Measurements from ENCODE around the gene DNER.
A peak's percentile ranks its signal among the peaks of the same experiment; 100 is the strongest.

DNER gene

DNA sequence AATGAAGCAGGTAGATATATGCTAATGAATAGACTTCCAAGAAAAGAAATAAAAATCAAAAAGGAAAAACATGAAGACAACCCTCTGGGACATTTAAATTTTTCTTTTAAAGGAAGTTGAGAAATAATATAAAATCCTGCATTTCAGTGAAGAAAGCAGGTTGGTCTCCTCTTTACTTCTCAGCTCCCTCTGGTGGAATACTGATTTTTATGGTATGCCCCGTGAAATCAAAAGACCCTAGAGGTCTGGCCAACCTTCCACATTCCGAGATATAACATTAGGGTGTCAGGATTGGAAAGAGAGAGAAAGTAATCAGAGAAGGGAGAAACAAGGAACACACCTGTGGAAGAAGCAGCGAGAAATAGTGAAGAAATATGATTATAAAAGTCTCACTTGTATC is 72.7 kb downstream of the DNER start:
- no peak overlapping the region for H3K4me3 ChIP-seq (ENCODE audit: low read depth, low read length)
- peak; percentile 32 for DNase-seq (ENCODE audit: low read depth)
- TF ChIP-seq, protein P1, sequence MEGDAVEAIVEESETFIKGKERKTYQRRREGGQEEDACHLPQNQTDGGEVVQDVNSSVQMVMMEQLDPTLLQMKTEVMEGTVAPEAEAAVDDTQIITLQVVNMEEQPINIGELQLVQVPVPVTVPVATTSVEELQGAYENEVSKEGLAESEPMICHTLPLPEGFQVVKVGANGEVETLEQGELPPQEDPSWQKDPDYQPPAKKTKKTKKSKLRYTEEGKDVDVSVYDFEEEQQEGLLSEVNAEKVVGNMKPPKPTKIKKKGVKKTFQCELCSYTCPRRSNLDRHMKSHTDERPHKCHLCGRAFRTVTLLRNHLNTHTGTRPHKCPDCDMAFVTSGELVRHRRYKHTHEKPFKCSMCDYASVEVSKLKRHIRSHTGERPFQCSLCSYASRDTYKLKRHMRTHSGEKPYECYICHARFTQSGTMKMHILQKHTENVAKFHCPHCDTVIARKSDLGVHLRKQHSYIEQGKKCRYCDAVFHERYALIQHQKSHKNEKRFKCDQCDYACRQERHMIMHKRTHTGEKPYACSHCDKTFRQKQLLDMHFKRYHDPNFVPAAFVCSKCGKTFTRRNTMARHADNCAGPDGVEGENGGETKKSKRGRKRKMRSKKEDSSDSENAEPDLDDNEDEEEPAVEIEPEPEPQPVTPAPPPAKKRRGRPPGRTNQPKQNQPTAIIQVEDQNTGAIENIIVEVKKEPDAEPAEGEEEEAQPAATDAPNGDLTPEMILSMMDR (conservative IDR thresholded peaks at IDR 0.05; ENCODE audit: low read depth, low read length) = peak; percentile 61

DNA sequence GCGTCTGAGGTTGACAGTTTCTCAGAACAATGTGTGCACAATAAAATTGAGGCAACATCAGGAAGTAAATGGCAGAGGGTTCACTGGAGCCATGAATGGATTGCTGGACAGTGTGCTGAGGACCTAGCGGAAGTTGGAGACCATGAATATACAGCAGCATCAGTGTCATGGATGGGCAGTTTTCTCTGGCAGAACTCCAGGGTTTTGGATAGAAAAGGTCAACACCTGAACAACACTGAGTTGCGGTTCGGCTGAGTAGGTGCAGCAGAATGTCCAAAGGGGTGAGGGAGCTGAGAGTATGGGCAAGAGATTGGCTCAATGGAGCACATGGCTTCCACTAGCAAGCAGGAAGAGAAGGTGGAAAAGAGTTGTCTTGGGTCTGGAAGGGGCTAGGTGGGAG is 73.7 kb downstream of the DNER start:
- TF ChIP-seq, protein P1 (conservative IDR thresholded peaks at IDR 0.05; ENCODE audit: low read depth, low read length) = no peak
- H3K4me3 ChIP-seq (ENCODE audit: low read depth, low read length) = no peak overlapping the region
- DNase-seq (ENCODE audit: low read depth) = no peak

DNA sequence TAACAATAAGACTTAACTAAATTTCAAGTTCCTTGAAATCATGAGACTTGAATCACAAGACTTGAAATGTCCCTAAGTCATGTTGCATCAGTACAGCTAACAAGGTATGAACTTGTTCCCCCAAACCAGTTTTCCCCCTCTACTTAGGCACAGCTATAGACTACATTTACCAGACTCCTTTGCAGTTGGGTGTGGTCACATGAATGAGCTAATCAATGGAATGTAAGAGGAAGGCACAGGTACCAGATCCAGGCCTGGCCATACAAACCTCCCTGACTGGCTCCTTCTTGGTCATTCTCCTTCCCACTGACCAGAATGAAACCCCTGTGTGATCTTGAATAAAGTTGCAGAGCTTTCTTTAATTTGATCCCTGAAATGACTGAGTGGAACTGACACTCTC is 77.8 kb downstream of the DNER start:
- DNase-seq (ENCODE audit: low read depth) = no peak
- TF ChIP-seq, protein P1 (conservative IDR thresholded peaks at IDR 0.05; ENCODE audit: low read depth, low read length) = no peak
- H3K4me3 ChIP-seq (ENCODE audit: low read depth, low read length) = no peak overlapping the region

DNA sequence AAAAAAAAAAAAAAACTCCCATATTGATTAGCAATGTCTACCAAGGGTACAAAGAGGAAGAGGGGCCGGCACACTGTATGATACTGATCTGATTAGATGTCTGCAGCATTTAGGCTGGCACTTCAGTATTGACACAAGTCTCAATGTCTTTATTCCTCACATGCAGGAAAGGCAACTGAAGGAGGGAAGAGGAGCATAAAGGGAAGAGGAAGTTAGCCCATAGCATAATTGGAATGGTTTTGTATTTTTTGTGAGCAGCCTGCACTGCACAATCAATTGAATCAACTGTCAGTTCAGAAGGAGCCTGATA is 79.0 kb downstream of the DNER start:
- DNase-seq (ENCODE audit: low read depth) = no peak
- TF ChIP-seq, protein P1 (conservative IDR thresholded peaks at IDR 0.05; ENCODE audit: low read depth, low read length) = no peak

DNA sequence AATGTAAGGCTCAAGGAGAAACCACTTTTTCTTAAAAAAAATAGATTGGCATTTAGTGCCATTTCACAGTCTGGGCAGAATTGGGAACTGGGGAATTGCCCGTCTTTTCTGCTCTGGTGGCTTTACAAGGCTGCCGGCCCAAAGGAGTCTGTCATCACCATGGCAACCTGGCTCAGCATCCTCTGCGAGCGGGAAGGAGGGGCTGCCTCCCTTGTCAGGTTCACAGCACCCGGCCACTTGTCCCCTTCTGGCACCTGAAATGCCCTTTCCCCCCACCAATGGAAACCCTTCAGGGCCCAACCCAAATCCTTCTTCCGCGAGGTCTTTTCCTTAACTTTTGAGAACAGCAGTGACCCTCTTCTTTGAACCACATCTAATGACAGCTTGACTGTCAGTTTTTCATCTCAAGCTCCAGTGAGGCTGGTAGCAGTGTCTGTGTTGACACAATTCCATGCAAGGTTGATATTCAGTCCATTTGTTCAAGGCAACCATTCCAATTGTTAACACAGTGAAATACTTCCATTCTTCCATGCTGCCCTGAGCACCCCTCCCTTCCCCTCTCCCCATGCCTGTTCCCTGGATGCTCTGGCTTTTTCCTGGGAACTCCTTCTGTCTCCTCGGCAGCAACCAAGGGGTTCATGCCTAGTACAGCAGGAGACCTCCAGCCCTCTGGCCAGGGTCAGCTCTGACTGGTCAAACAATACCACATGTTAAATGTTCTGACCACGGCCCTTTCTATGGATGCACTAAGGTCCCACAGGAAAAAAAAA is 79.6 kb downstream of the DNER start:
- TF ChIP-seq, protein P1 (conservative IDR thresholded peaks at IDR 0.05; ENCODE audit: low read depth, low read length) = no peak
- H3K4me3 ChIP-seq (ENCODE audit: low read depth, low read length) = no peak overlapping the region
- DNase-seq (ENCODE audit: low read depth) = no peak

More for the DNA sequence above, 79.0 kb downstream of the DNER start:
- H3K4me3 ChIP-seq (ENCODE audit: low read depth, low read length) = no peak overlapping the region

DNA sequence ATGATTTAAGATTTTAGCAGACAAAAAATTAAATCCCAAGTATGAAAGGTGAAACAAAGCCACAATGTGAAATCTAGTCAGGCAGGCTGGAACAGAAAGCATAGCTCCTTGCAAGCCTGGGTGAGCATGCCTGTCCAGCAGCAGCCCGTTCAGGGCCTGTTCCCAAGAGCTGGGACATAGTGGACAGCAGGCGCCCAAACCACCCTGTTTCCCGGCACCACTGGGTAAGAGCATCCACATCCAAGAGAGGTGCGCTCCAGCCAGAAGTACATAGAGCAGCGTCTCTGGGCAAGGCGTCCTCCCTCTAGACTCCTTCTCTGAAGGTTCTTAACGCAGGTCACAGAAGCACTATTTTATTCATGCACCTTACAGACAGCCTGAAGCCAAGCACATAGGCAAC is 80.8 kb downstream of the DNER start:
- DNase-seq (ENCODE audit: low read depth) = no peak
- TF ChIP-seq, protein P1 (conservative IDR thresholded peaks at IDR 0.05; ENCODE audit: low read depth, low read length) = no peak
- H3K4me3 ChIP-seq (ENCODE audit: low read depth, low read length) = no peak overlapping the region

DNA sequence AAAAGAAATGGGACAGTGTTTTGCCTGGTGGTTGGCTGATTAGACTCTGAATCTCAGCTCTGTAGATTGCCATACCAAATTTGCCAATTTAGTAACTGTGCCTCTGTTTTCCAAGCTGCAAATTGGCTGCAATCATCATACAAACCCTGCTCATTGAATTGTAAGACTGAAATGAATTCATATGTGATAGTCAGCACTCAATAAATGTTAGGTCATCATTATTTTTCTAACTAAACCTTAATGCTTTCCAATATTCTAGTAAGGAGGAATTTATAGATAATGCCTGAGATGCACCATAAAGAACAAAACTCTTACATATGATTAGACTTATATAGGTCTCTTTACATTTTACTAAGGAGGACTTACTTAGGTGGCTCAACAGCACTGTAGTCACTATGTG is 85.3 kb downstream of the DNER start:
- DNase-seq (ENCODE audit: low read depth) = no peak
- TF ChIP-seq, protein P1 (conservative IDR thresholded peaks at IDR 0.05; ENCODE audit: low read depth, low read length) = no peak
- no peak overlapping the region for H3K4me3 ChIP-seq (ENCODE audit: low read depth, low read length)

All from choroid plexus epithelial cell (primary cell).